Body of pancreas (tissue), 4 donors: Measurements from ENCODE around the gene MISP.

Experiments used
- CTCF ChIP-seq, 7 experiments: fragments of 450-650 bp in 4 of 7; fragments of 200-600 bp in 3 of 7; sonication (generic) in 3 of 7; IDR thresholded peaks; one replicate each; pipeline ENCODE4 v1.5.1; 2016 to 2019; ENCODE audit warnings: antibody characterized with exemption in 7 of 7
- POLR2A ChIP-seq, 3 donors: fragments of 450-650 bp; IDR thresholded peaks; one replicate each; pipeline ENCODE4 v1.6.1; 2016; ENCODE audit warnings: antibody characterized with exemption in 3 of 3, mild to moderate bottlenecking in 2 of 3

- no peak for TF ChIP-seq CTCF (IDR thresholded peaks at IDR 0.05)
- TF ChIP-seq POLR2A (IDR thresholded peaks at IDR 0.05), result no peak
Measured at GRCh38 chr19:746956-747355, 4.0 kb upstream of the MISP start.
